CD4-positive, alpha-beta T cell treated with Interleukin-17A for 4 hours (primary cell): ENCODE measurements around the gene KMT2D.
"Not testable (repeated sequence)": the region's sequence is repeated elsewhere in the genome, so short reads cannot be mapped to it uniquely, and the experiment has no call there.

ENCODE experiments used
- DNase-seq: peaks from one replicate; pipeline ENCODE4 v3.0.0-alpha.2; 2020; ENCODE audit warnings: mixed read lengths

Gene KMT2D

DNA sequence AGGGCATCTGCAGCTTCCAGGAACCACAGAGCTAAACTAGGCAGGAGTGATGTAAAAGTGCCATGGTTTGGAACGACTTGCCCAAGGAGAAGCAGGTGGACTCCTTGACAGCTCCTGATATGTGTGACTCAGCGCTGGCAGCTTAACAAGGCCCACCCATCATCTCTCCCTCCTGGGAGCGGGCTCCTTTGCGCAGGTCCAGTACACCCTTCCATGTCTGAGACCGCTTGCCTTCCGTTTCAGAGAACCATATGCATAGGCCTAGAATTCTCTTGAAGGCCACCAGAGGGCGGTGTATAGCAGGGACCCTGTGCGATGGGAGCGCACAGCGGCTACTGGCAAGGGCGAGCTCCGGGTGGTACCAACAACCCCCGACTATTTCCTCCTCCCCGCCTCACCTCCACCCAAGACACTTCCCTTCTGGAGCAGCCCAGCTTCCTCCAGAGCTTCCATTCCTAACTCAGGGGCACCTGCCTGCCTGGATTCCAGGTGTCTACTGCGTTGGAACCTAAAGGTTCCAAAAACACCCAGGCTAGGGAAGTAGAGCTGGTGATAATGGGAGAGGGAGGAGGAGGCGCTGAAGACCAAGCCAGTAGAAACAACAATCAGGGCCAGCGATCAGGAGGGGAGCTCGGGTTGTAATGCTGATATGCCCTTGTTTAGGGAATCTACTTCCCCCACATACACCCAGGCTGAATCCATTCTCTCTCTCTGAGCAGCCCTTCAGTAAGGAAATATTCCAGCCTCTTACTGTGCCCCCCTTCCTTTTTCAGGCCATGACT is 27.7 kb upstream of the KMT2D start:
- peak; percentile 85 for DNase-seq

DNA sequence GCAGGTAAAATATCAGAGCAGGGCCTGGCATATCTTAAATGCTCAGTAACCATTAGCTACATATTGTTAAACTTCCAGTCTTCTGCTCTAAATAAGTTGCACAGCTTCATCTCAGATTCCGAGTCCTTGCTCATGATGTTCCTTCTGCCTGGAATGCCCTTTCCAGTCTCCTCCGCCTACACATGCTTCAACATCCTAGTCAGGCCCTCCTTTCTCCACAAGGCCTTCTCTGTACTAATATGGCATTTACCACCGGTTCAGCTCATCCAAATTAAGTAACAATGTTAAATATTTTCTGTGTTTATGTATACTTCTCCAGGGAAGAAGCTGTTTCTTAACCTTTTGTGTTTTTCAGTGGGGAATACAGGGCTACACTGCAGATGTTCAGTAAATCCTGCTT is 25.5 kb upstream of the KMT2D start:
- no peak for DNase-seq

DNA sequence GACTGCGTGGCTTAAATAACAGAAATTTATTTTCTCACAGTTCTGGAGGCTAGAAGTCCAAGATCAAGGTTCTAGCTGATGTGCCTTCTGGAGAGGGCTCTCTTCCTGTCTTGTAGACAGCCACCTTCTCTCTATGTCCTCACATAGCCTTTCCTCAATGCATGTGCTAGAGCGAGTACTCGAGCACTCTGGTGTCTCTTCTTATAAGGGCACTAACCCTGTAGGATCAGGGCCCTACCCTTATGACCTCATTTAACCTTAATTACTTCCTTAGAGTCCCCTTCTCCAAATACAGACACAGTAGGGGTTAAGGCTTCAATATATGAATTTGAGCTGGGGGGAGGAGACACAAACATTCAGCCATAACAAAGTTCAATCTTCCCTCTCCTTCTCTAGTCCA is 23.8 kb upstream of the KMT2D start:
- no peak for DNase-seq

DNA sequence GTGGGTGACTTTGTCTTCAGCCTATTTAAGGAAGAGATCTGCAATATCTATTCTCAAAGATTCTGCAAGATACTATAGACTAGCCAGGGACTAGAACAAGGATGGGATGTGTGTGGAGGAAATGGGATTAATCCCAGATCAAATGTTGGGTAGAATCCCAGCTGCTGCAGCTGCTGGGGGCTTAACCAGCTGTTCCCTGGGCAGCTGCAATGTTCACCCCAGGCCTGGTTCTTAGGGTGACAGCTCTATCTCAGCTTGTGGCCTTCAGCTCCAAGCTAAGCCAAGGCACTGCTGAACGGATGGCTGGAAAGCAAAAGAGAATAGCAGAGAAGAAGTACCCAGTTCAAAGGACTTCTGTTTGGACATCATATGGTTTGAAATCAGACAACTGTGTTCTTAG is 19.2 kb upstream of the KMT2D start:
- no peak for DNase-seq

DNA sequence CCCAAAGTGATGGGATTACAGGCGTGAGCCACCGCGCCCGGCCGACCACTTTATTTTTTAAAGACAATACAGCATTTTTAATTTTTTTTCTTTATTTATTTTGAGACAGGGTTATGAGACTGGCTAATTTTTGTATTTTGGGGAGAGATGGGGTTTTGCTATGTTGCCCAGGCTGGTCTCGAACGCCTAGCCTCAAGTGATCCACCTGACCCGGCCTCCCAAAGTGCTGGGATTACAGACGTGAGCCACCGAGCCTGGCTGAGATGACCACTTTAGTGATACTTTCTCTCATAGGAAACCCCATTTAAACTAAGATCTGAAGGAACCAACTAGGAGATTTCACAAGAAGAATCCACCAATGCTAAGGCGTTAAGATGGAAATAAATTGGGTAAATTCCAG is 10.4 kb upstream of the KMT2D start:
- no peak for DNase-seq

DNA sequence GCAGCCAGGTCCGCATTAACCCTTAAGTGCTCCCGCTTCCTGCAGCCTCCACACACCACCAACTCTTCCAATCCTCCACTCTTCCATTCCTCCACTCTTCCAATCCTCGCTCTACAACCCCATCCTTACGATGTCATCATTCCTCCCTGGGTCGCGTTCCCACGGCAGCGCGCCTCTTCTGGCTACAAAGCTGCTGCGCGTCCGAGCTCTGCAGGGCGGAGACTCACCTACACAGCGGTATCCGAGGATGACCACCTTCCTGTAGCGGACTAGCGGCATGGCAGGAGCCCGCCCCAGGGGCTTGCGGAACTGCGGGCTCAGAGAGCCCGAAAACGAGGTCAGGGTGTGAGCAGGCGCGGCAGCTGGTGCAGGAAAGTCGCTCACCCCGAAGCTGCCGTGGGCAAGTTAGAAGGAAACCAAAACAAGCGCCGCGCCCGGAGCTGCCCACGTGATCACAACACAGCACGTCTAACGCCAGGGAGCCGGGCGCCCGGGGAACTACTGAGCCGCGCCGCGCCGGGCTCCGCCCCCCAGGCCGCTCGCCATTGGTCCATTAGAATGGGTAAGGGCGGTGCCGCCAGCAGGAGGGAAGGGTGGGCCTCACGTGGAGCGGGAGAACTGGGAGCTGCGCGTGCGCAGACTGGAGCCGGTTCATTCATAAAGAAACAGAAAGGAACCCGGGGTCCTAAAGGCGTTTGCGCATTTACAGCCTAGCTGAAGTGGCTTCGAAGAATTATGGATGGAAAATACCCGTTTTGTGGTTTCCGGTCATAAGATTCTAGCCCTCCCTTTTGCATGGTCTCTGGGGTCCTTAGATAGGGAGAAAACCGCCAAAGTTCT is 9.1 kb upstream of the KMT2D start, which contains the start of gene RHEBL1:
Gene RHEBL1, minus strand, starts transcription at position 473 of the 840 bp plus-strand sequence. Its CDS starts 194 bp downstream, at position 279.
- peak; percentile 99 for DNase-seq

DNA sequence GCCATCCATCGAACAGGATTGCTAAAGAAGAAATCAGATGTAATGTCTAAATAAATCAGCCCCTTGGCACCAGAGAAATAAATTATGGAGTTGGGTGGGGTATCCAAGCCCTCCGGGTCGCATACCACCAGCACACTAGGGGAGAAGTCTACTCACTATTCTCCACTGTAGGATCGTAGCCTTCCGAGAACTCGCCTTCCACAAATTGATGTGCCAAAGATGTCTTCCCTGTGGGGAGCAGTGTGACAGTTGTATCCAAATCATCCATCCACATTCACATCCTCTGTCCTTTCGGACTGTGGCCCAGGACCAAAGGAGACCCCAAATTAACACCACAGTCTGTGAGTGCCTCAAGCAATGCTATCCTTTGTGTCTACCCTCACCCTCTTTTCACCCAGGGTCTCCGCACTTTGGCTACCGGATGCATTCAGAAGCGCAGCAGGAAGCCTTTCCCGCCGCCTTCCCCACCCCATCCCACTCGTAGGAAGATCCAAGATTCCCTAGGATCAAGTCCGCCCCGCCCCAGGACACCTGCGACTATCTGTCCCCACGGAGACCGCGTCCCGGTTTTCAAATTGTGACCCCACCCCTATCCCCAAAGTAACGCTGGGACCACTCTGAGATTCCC is 8.4 kb upstream of the KMT2D start:
- DNase-seq: no peak

DNA sequence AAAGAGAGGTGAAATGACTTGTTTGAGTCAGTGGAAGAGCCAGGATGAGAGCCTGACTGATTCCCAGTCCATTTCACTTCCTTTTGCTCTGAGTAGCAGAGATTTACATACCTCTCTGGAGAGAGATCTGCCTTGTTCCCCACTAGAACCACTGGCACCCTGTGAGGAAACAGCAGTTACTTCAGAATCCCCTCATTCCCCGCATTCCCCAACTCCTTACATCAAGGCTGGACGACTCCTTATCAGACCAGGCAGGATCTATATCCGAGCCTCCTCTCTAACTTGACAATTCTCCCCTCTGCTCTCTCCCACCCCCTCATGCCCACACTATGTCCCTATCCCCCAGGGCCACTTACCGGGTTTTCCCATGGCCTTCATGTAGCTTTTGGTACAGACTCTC is 5.5 kb upstream of the KMT2D start:
- DNase-seq: no peak

DNA sequence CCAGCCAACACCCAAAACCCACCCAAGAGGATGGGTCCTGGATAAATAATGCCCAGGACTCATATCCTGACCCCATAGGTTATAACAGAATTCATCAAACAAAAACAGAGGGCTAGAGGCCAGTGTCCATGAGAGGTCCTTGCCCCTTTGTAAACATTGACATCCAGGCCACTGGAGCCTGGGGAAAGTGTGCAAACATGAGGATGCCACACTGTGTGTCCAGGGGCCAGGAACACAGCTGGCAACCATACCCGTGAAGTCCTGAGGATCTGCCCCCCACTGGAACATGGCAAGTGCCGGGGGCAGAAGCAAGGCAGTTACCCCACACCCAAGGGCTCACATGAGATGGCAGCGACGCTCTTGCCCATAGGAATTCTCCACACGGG is 4.2 kb upstream of the KMT2D start:
- no peak for DNase-seq

DNA sequence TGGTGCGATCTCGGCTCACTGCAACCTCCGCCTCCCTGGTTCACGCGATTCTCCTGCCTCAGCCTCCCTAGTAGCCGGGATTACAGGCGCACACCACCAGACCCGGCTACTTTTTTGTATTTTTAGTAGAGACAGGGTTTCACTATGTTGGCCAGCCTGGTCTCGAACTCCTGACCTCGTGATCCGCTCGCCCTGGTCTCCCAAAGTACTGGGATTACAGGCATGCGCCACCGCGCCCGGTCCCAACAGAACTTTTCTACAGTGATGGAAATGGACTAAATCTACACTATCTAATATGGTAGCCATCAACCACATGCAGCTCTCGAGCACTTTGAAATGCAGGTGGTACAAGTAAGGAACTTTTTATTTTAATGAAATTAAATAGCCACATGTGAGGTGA is 1.3 kb upstream of the KMT2D start:
- not testable (repeated sequence) for DNase-seq

DNA sequence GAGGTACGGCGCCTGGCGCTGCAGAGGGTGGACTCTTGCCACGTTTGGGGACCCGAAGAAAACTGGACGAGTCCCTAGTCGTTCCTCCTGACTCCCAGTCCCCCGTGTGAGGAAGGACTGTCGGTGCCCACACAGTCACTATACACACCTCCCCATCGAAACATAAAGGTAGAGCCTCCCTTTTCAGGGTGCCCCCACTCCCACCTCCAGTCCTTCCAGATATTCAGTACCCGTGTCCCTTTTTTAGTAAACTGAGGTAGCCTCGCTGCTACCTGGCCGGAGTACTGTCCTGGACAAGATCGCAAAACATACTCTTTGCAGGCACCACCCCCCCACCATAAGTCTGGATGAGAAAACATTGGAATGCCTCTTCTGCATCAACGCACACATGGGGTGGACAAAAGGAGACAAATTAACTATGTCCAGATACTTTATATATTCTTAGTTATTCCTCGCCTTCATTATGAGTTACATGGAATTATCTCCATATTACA is 610 bp upstream of the KMT2D start:
- peak; percentile 30 for DNase-seq

DNA sequence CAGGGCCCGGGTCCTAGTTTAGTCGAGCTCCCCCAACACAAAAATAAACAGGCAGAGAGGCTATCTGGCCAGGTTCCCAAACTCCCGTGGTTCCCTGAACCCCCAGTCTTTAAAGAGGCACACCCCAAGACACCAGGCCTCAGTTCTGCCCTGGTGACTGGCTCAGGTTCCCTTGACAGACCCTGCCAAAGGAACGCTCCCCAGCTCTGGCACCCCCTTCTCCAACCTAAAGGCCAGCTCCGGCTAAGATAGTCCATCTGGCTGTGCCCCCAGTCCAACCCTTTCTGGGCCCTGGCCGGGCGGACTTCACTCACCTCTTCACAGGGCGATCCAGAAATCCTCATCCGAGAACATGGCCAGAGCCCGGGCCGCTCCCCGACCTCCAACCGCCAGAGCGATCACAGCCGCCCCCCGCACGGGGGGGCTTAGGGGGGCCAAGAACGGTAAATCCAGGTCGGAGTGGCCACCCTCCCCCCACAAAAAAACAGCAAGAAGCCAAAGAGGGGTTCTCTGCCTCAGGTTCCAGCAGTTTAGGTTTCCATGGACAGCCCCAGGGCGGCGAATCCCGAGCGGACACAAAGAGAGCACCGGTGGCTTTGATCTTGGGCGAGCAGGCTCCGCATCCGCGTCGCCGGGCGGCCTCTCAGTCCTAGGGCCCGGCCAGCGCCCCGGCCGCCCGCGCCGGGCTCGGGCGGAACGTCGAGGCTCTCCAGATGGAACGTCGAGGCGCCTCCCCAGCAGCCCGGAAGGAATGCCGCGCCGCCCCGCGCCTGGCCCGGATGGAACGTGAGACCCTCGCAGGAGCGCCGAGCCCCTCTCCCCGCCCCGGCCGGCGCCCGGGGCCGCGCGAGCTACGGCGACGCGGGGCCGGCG is 1.1 kb downstream of the KMT2D start:
- DNase-seq: peak; percentile 32

DNA sequence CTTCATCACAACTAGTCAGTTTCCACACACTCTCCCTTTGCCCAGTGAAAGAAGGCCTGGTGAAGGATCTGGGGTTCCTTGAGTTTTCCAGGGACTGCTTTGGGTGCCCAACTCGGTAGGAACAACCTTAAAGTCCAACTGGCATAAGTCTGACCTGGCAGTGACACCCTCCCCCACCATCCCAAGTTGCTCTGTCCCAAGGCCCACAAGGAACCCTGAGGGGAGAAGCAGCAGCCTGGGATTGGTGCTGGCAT is 1.6 kb downstream of the KMT2D start:
- DNase-seq: no peak

DNA sequence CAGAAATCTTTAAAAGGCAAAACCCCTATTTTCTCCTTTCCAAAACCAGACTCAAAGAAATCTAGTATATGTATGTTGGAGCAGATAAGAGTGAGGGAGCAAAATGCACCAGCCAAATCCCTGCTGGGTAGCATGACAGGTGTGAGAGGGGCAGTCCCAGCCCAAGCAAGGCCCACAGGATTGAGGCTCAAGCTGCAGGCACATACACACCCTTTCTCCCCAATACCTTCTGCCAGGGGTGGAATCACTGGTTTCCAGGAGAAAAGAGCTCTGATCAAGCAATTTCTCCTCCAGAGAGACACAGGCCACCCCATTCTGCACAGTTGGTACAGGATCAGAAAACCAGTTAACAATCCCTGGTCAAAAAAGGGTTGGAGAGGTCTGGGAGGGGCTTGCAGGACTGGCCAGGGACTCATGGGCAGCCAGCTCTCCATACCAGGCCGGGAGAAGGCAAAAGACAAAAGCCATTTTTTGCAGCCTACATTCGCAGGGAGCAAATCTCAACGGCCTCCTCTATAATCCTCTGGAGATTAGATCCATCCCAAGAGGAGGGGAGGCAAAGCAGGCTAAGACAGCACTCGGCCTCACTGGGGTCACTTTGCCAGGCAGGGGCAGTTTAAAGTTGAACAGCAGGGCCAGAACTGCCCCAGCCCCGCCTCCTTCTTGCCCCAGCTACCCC is 2.1 kb downstream of the KMT2D start:
- no peak for DNase-seq

DNA sequence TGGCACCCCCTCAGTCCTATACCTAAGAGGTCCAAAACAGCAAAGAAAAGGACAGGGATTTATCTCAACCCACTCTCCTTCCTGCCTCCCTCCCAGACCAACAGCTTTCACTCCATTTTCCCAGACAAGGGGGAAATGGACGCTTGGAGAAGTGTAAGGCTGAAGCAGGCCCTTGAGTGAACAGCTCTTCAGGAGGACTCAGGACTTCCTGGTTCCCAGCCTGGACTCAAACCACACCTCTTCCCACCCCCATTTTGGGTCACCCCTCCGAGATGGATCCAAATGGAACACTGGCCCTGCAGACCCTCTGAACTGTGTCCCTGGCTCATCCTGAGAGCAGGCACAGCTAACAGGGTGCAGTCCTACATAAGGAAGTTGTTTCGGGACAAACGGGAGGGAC is 2.7 kb downstream of the KMT2D start:
- DNase-seq: no peak

DNA sequence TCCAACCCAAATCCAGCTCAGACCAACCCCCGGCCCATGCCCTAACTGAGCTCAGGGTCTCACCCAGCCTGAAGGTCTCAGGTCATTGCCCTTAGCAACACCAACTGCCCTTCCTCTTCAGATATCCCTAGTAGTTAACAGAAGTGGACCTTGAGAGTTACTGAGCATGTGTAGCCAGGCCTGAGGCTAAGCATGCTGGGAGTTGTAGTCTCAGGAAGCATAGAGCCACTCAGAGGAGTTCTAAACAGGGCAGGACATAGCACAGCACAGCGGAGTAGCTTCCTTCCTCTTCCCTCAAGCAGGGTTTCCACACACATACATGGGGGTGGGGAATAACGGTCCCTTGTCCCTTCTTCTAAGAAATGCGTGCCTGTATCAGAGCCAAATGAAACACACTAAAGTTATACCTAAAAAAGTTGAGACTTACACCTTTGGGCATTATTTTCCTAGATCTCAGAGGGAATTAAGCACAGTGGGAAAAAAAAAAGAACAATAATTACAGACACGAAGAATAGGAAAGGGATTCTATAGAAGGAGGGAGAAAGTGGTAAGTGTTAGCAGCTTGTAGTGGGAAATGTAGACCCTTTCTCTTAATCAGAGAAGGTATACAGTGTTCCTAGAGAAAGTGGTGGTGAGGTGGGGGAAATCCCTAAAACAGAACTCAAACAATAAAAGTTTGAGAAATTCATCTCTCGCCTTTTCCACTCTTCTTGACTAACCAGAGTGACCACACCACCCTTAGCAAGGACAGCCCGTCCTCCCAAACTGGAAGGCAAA is 4.4 kb downstream of the KMT2D start:
- DNase-seq: peak; percentile 64

DNA sequence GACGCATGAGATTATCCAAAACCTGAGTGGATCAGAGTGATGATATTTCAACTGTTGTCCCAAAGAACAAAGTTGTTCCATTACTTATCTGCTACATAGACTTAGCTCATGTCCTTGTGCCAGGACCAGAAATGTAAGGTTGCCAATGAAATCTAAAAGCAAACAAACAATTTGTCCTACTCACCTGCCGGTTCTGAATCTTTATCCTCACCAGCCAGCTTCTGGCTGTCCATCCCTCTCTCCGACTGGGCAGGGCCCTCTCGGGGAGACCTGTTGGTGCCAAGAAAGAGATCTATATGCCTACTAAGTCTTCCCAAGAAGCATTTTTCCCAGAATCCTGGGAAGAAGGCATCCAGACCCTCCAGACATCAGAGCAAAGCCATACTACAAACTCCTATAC is 5.5 kb downstream of the KMT2D start:
- no peak for DNase-seq

DNA sequence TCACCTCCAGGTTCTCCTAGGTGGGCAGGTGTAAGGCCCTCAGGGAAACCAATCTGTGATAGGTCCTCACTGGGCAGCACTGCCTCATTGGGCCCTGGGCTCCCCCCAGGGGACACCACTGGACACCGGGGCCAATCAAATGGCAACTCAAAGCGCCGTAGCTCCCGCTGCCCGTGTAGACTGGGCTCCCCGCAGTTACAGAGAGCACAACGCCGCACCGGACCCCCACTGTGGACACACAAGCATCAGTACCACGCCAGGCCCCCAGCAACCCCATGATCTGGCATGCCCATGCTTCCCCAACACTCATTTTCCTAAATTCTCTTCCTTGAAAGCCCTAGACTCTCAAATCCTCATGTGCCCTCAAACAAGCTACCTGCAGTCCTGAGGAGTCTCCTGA is 6.1 kb downstream of the KMT2D start:
- DNase-seq: no peak

DNA sequence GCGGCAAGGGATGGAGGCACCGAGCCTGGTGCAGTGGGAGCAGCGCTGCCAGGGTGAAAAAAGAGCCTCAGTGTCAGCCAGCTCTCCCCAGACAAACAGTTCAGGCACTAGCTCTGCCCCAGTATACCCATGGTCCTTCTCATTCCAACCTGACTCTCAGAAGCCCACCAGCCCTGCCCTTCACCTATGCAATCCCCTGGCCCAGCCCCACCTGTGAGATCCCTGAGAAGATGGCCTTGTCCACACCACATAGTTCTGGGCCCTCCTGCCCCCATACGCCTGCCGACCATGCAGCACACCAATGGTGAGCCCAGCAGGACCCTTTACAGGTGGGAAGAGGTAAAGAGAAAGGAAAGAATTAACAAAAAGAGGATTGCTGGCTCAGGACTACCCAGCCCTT is 6.5 kb downstream of the KMT2D start:
- no peak for DNase-seq

DNA sequence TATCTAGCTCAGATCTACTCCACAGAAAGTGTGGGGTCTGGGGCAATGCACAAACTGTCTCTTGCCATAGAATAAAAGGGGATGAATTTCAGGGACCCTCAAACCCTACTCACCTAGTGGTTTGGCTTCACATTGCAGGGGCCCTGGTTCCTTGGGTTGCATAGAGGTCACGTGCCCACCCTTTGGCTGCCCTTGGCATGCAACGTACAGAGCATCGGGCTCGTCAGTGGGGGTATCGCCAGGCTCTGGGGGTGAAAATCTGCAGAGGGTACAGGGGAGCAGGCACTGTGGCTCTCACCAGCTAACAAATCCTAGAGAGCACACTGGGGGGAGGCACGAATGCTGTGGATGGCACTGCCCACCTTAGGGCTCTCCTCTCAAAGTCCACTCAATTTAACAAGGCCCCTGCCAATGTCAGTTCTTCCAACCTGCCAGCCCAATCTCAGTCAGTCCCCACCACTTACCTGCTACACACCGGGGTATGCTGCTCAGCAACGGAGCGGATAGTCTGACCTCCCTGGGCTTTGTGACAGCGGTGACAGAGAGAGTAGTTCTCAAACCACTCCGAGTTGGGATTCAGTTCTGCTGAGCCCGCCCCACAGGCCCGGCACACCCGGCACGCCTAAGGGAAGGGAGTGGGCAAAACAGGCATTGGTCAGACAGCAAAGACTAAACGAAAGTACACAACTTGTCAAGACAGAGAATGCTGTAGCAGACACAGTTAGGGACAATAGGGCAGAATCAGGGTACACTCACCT is 8.0 kb downstream of the KMT2D start:
- no peak for DNase-seq
